GM10248 (cell line): Measurements from ENCODE around the gene CCDC33.

Source experiments
- CTCF ChIA-PET: fragments of 300-600 bp; sonication (Branson Sonifier 250); formaldehyde crosslinking; extraction: SDS; loops from one replicate; lab custom pipeline; 2021; ENCODE audit warnings: antibody characterized with exemption; lab: Yijun Ruan, JAX
- POLR2A ChIA-PET: fragments of 350-650 bp; sonication (Branson Sonifier 250); formaldehyde crosslinking; extraction: SDS; loops from one replicate; lab custom pipeline; 2020; ENCODE audit warnings: antibody characterized with exemption; lab: Yijun Ruan, JAX
- DNase-seq: peaks from one replicate; pipeline ENCODE4 v3.0.0; 2012; ENCODE audit errors: extremely low spot score
- TF ChIP-seq, protein P1 (sequence below): IDR thresholded peaks from 2 replicates; pipeline ENCODE4 v1.5.1; 2012; ENCODE audit warnings: mild to moderate bottlenecking, low read depth; ENCODE audit errors: extremely low read depth, missing control alignments, control extremely low read depth

CCDC33 gene

DNA sequence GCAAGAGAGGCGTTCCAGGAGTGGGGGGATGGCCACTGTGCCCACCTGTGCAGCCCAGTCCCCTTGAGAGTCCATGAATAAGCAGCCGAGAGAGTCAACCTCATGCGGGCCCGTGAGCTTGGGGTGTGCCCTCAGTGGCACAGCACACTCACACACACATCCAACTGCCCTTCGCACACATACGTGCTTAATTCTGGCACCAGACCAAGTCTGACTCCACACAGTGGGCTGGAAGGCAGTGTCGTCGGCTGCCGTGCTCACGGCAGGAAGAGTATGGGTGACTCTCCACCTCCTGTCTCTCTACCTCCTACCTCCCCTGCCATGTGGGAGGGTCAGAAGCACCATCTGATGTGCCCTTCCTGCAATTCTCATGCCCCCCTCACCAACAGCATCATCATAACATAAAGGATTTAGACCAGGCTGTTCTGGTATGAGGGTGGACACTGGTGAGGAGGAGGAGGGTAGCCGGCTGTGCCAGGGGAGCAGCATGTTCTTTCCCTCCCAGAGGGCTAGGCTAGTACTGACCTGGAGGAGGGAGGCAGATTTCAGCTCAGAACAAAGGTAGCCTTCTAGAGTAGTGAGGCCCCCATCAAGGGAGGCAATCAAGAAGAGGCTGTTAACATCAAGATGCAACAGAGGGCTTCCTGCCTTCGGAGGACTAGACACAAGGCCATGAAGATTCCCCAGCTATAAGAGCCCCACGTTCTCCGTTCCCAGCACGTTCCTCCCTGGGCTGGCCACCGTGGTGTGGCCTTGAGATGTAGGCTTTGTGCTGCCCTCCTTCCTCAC, 28.3 kb upstream of the CCDC33 start:
- DNase-seq: no peak
- POLR2A ChIA-PET: no interaction called here
- CTCF ChIA-PET: interaction anchor here (1.4 kb wide), 1 partner anchor 21 kb away, joined by 3 read pairs; no protein-coding TSS in a partner anchor
- TF ChIP-seq, protein P1, sequence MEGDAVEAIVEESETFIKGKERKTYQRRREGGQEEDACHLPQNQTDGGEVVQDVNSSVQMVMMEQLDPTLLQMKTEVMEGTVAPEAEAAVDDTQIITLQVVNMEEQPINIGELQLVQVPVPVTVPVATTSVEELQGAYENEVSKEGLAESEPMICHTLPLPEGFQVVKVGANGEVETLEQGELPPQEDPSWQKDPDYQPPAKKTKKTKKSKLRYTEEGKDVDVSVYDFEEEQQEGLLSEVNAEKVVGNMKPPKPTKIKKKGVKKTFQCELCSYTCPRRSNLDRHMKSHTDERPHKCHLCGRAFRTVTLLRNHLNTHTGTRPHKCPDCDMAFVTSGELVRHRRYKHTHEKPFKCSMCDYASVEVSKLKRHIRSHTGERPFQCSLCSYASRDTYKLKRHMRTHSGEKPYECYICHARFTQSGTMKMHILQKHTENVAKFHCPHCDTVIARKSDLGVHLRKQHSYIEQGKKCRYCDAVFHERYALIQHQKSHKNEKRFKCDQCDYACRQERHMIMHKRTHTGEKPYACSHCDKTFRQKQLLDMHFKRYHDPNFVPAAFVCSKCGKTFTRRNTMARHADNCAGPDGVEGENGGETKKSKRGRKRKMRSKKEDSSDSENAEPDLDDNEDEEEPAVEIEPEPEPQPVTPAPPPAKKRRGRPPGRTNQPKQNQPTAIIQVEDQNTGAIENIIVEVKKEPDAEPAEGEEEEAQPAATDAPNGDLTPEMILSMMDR: no peak

DNA sequence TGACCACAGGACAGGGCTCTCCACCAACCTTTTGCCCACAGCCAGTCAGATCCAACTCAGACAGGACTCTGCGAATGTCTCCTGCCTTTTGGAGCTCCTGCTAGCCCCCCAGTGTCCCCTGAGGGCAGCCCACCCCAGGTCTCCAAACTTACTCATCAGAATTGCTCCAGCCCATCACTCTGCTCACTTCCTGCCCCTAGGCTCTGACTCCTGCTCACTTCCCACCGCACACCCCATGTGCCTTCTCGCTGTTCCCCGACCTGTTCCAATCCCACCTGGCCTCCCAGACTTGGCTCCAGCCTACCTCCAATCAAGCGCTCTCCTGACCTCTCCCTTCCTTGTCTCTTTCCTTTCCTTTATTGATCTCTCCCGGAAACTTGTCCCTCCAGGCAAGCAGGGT, 27.6 kb upstream of the CCDC33 start:
- ChIA-PET CTCF (interaction anchor here (1.2 to 1.4 kb wide), 2 partner anchors 14 to 22 kb away, joined by 3 read pairs; no protein-coding TSS in a partner anchor), POLR2A (no interaction called here)
- TF ChIP-seq, protein P1: no peak
- no peak for DNase-seq

DNA sequence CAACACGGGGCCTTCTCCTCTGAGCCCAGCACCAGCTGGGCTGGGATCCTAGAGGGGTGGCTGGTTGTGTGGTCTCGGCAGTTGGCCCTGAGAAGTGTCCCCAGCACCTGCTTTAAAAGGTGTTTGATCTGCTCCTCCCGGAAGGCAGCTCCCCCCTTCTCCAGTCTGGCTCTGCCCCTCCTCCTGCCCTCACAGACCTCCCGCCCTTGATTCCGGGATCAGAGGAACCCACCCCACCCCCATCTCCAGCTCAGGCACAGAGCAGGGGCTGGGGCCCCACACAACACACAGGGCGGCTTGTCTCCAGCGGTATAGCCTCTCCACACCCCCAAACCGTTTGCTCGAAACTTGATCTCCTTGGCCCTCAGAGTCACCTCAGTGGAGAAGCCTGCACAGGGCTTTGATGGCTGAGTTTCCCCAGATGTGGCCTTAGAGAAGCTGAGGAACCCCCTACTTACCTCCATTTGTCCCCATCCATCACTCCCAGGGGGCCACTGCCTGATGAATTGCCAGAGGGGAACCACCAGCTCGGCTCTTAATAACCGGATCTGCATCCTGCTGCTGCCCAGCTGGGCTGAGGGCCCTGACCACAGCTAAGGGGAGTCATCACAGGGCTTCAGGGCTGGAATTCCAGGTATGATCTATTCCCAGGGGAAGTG, 27.1 kb upstream of the CCDC33 start:
- TF ChIP-seq, protein P1: no peak
- CTCF ChIA-PET: interaction anchor here (0.9 to 1.4 kb wide), 3 partner anchors 14 to 74 kb away, joined by 3 read pairs; no protein-coding TSS in a partner anchor
- POLR2A ChIA-PET: no interaction called here
- DNase-seq: no peak

DNA sequence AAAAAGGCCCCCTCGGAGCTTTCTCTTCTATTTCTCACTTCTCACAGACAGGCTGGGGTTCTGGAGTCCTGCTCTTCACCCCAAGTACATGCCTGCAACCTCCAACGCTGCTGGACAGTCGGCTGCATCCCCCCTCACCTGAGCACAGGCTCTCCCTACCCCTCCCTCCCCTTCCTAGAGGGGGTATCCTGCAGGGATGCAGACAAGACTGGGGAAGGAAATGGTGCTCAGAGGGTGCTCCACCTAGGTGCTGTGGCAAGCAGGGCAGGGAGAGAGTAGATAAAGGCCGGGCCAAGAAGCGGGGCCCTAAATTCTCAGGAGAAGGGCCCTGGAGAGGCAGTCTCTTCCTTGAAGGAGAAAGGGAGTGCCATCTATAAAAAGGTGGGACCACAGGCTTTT, 26.6 kb upstream of the CCDC33 start:
- POLR2A ChIA-PET: no interaction called here
- TF ChIP-seq, protein P1: no peak
- CTCF ChIA-PET: interaction anchor here (0.9 to 1.2 kb wide), 2 partner anchors 13 to 75 kb away, joined by 3 read pairs; no protein-coding TSS in a partner anchor
- no peak for DNase-seq

DNA sequence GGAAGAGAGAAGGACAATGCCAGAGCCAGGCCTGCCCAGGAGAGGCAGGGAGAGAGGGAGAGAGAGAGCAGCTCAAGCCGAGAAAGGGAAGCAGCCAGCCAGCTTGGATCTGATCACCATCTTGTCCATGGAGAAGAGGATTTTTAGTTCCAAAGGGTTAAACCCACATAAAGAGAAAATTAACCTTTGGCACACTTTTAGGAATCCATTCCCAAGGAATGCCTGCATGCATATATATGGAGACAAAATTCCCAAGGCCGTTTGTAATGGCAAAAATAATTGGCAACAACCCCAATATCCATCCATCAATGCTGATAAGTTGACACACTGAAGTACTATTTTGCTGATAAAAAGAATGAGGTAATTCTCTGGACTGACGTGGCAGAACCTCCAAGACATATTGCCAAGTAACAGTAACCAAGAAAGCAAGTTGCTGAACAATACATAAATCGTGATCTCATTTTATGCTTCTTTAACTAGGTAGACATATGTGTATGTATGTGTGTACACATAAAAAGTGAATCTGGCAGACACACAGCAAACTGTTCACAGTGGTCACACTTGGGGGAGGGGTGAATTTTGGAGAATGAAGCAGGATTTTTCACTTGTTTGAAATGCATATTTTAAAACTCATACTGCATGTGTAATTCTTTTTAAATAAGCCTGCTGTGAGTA, 26.0 kb upstream of the CCDC33 start:
- CTCF ChIA-PET: interaction anchor here (0.7 to 3.2 kb wide), 4 partner anchors 8 to 20 kb away, joined by 3 to 10 read pairs (median 3); partner anchors contain the start of gene STRA6
- no peak for DNase-seq
- POLR2A ChIA-PET: no interaction called here
- TF ChIP-seq, protein P1: no peak

DNA sequence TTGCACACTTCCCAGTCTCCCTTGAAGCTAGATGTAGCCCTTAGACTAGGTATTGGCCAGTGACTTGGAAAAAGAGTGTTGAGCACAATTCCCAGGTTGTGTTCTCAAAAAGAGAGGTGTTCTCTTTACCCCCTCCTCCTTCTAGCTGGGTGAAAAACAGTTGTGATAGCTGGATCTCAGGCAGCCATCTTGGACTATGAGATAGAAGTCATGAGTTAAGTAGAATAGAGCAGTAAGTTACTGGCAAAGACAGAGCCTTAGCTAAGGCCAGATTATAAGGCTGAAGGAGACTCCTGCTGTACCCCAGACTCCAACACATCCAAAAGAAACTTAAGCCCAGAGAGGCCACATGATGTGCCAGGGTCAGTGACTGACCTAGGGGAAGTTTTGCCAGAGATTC, 25.4 kb upstream of the CCDC33 start:
- TF ChIP-seq, protein P1: no peak
- ChIA-PET CTCF (interaction anchor here (0.7 to 3.2 kb wide), 4 partner anchors 8 to 20 kb away, joined by 3 to 10 read pairs (median 3); partner anchors contain the start of gene STRA6), POLR2A (no interaction called here)
- no peak for DNase-seq
